GM21447 (cell line): ENCODE data around the gene RLN3.
"Not testable (repeated sequence)": the region's sequence is repeated elsewhere in the genome, so short reads cannot be mapped to it uniquely, and the experiment has no call there.

Experiments used
- ATAC-seq: cut with Tn5 transposase; IDR thresholded peaks from one replicate; pipeline ENCODE4 v1.9.1; 2021; ENCODE audit not compliant: unreplicated experiment

The RLN3 gene

DNA sequence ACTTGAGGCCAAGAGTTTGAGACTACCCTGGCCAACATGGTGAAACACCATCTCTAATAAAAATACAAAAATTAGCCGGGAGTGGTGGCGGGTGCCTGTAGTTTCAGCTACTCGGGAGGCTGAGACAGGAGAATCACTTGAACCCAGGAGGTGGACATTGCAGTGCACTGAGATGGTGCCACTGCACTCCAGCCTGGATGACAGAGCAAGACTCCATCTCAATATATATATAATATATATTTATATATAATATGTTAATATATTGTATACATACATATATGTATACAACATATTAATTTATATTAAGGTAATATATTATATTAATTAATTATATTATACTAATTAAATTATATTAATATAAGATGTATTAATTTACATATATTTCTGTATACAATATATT is 8.2 kb upstream of the RLN3 start:
- ATAC-seq: not testable (repeated sequence)

DNA sequence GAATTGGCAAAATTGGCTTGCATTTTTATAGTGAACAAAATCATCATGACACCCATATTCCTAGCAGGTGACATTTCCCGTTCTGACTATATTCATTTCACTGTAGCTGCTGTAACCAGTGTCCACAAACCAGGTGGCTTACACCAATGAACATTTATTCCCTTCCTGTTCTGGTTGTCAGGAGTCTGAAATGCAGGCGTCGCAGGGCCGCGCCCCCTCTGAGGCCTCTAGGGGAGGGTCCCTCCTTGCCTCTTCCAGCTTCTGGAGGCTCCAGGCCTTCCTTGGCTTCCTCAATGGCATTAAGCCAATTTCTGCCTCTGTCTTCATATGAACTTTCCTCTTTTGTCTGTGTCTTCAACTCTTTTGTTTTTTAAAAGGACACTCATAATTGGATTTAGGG is 6.5 kb upstream of the RLN3 start:
- ATAC-seq: no peak

DNA sequence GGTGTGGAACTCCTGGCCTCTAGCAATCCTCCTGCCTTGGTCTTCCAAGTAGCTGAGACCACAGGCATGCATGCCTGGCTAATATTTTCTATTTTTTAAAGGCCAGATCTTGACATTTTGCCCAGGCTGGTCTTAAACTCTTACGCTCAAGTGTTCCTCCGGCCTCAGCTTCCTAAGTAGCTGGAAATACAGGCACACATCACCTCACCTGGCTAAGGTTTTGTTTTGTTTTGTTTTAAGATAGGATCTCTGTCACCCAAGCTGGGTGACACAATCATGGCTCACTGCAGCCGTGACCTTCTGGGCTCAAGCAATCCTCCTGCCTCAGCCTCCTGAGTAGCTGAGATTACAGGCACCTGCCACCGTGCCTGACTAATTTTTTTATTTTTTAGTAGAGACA is 5.5 kb upstream of the RLN3 start:
- ATAC-seq: no peak

DNA sequence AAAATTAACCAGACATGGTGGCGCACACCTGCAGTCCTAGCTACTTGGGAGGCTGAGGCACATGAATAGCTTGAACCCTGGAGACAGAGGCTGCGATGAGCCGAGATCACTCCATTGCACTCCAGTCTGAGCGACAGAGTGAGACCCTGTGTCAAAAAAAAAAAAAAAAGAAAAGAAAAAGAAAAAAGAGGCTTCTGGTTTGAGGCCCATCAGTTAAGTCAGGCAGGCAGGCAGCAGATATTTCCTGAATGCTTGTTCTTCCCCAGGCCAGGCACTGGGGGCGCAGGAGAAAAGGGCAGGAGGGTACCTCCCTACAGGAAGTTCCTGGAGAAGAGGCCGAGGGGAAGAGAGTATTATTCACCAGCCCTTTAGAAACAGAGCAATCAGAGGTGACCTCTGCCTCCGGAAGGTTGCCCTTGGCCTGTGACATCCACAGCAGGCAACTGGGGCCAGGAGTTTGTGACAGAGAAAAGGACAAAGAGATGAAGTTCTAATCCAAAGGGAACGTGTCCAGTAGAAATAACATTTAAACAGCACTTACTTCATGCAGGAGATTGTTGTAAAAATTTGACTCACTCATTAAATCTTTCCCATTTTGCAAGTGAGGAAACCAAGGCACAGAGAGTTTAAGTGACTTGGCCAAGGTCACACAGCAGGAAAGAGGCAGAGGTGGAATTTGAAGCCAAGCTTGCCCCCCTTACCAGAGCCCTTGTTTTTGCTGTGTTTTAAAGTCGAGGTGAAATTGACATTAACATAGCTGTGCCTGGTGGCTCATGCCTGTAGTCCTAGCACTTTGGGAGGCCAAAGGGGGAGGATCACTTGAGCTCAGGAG is 4.3 kb upstream of the RLN3 start:
- no peak for ATAC-seq

DNA sequence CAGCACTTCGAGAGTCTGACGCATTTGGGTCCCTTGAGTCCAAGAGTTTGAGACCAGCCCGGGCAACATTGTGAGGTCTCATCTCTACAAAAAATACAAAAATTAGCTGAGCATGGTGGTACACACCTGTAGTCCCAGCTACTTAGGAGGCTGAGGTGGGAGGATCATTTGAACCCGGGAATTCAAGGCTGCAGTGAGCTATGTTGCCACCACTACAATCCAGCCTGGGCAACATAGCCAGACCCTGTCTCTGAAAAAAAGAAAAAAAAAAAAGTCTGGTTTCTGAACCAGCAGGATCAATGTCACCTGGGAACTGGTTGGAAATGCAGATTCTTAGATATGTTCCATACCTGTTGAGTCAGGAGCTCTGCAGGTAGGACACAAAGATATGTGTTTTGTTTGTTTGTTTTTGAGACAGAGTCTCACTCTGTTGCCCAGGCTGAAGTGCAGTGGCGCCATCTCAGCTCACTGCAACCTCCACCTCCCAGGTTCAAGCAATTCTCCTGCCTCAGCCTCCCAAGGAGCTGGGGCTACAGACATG is 1.2 kb upstream of the RLN3 start:
- ATAC-seq: not testable (repeated sequence)

DNA sequence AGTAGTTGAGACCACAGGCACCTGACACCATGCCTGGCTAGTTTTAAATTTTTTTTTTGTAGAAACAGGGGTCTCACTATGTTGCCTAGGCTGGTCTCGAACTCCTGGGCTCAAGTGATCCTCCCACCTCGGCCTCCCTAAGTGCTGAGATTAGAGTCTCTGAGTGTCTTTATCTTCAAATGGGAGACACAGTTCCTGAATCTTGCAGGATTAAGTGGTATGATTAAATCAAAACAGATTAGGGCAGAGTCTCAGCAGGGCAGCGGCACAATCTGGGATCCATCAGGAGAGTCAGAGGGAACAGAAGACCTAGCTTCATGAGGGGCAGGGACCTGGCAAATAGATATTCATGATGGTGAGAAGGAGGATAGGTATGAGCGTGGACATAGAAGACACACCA is 953 bp downstream of the RLN3 start:
- ATAC-seq: no peak

DNA sequence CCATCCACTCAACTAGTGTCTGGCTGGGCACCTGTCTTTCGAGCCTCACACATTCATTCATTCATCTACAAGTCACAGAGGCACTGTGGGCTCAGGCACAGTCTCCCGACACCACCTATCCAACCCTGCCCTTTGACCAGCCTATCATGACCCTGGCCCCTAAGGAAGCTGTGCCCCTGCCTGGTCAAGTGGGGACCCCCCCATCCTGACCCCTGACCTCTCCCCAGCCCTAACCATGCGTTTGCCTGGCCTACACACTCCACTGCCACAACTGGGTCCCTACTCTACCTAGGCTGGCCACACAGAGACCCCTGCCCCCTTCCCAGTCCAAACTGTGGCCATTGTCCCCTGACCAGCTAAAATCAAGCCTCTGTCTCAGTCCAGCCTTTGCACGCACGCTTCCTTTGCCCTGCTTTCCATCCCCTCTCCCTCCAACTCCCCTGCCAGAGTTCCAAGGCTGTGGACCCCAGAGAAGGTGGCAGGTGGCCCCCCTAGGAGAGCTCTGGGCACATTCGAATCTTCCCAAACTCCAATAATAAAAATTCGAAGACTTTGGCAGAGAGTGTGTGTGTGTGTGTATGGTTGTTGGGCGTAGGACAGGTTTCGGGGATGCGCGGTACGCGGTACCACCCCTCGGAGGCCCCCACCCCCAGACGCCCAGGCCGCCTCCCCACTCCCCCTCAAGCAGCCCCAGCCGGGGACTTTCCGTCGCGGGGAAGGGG is 3.2 kb downstream of the RLN3 start:
- ATAC-seq: no peak

DNA sequence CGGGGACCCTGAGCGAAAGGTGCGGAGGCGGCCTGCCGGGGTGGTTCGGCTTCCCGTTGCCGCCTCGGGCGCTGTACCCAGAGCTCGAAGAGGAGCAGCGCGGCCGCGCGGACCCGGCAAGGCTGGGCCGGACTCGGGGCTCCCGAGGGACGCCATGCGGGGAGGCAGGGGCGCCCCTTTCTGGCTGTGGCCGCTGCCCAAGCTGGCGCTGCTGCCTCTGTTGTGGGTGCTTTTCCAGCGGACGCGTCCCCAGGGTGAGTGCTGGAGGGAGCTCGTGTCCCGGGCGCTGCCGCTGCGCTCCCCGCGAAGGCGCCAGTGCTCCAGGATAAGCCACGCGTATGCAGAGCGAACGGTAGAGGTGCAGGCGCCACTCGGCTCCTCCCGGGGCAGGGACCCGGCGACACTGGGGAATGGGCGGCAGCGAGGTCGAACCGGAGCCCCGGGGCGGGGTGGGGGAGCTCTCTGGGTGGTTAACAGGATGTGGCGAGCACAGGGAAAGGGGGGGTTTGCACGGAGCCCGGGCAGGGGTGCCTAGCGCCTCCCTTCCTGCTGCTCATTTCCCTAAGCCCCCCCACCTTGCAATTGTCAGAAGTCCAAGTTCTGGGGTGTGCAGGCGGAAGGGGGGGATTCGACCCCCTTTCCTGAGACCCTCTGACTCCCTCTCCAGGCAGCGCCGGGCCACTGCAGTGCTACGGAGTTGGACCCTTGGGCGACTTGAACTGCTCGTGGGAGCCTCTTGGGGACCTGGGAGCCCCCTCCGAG is 4.0 kb downstream of the RLN3 start, which contains the start of gene IL27RA:
Gene IL27RA, plus strand, starts transcription at position 44 of the 762 bp plus-strand sequence. Its CDS starts 111 bp downstream, at position 155.
- peak; percentile 51 for ATAC-seq

DNA sequence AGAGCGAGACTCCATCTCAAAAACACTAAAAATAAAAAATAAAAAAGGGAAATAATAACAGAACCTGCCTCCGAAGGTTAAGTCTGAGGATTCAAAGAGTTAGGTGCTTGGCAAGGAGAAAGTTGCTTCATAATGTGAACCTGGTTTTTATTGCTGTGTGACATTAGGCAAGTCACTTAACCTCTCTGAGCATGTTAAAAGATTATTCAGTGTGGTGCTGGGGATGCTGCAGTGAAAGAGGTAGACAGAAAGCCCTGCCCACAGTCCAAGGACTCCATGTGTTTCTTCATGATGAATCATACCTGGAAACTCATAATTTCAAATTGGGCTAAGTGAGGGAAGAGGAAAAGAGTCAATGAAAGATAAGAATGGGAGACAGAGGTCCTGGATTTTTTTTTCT is 6.0 kb downstream of the RLN3 start:
- no peak for ATAC-seq

DNA sequence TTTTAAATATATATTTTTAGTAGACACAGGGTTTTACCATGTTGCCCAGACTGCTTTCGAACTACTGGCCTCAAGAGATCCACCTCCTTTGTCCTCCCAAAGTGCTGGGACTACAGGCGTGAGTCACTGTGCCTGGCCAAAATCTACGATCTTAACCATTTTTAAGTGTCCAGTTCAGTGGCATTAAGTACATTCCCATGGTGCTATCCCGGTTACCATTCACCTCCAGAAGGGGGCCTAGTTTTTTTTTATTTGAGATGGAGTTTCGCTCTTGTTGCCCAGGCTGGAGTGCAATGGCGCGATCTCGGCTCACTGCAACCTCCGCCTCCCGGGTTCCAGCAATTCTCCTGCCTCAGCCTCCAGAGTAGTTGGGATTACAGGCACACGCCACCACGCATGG is 7.2 kb downstream of the RLN3 start:
- not testable (repeated sequence) for ATAC-seq

DNA sequence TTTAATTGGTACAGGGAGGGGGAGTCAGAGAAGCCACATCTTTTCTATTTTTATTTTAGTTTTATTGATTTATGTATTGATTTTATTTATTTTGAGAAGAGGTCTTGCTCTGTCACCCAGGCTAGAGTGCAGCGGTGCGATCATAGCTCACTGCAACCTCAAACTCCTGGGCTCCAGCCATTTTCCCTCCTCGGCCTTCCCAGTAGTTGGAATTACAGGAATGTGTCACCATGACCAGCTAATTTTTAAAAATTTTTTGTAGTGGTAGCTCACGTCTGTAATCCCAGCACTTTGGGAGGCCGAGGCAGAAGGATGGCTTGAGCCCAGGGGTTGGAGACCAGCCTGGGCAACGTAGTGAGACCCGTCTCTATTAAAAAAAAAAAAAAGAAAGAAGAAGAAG is 7.8 kb downstream of the RLN3 start:
- ATAC-seq: no peak

DNA sequence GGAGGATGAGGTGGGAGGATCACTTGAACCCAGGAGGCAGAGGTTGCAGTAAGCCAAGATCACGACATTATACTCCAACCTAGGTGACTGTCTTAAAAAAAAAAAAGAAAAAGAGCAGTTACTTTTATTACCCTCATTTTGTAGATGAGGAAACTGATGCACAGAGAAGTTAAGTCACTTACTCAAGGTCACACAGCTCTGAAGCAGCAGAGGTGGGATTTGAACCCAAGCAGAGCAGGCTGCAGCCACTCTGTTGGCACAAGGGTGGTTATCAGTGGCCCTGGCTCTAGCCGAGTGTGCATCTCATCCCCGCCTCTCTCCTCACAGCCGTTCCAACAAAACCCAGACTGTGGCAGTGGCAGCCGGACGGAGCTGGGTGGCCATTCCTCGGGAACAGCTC is 11.2 kb downstream of the RLN3 start:
- ATAC-seq: no peak

DNA sequence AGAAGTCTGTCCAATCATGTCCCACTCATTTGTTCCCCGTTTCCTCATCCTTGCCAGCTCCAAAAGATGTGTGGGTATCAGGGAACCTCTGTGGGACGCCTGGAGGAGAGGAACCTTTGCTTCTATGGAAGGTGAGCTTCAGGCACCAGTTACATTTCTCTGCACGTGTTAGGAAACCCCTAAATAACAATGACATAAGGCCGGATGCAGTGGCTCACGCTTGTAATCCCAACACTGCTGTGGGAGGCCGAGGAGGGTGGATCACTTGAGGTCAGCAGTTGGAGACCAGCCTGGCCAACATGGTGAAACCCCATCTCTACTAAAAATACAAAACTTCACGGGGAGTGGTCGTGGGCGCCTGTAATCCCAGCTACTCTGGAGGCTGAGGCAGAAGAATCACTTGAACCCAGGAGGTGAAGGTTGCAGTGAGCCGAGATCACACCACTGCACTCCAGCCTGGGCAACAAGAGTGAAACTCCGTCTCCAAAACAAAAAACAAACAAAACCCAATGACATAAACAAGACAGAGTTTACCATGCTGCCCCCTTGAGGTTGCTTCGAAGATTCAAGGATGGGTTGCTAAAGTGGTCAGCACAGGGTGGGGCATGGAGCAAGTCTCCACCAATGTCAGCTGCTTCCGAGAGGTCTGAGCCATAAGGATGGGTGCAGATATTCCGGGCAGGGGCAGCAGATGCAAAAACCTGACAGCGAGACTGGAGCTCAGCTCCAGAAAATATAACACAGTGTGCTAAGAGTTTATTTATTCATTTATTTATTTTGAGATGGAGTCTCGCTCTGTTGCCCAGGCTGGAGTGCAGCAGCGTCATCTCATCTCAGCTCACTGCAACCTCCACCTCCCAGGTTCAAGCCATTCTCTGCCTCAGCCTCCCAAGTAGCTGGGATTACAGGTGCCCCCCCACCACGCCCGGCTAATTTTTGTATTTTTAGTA is 15.0 kb downstream of the RLN3 start:
- ATAC-seq: not testable (repeated sequence)

DNA sequence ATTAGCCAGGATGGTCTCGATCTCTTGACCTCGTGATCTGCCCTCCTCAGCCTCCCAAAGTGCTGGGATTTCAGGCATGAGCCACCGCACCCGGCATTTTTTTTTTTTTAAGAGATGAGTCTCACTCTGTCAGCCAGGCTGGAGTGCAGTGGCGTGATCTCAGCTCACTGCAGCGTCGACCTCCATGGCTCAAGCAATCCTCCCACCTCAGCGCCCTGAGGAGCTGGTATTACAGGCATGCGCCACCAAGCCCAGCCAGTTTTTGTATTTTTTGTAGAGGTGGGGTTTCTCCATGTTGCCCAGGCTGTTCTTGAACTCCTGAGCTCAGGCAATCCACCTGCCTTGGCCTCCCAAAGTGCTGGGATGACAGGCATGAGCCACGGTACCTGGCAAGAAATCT is 19.9 kb downstream of the RLN3 start:
- not testable (repeated sequence) for ATAC-seq

DNA sequence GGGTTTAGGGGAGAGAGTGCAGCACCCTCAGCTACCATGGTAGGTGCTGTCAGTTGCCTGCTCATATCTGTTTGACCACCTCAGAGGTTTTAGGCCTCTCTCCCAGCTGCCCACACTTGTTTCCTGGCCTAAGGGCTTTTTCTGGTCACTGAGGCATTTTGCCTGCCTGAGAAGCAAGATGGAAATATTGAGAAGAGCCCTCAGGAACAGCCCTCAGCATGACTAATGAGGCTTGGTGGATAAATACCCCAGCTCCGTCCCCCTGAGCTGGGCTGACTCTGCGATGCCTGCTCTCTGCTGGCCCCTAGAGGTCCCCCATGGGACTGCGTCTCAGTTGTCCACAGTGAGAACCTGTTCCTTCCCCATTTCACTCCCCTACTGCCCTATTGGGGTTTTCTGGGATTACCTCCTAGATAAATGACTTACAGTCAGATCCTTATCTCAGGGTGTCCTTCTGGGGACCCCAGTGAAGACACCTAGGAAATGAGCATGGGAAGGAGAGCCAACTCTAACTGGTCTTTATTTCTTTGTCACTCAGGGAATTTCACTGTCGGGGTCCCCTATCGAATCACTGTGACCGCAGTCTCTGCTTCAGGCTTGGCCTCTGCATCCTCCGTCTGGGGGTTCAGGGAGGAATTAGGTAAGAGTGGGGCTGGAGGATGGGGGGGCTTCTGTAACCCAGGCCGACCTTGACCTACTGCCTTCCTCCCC is 20.6 kb downstream of the RLN3 start:
- ATAC-seq: no peak

DNA sequence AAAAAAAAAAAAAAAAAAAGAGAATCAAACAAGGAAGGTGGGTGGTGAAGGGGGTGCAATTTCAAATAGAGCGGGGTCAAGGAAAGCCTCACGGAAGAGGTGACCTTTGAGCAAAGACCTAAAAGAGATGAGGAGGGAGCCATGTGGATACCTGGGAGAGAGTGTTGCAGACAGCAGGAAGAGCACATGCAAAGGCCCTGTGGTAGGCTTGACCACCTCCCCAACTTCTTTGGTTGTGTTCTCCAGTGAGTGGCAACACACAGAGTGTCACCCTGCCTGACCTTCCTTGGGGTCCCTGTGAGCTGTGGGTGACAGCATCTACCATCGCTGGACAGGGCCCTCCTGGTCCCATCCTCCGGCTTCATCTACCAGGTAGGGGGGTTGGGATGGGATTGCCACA is 22.6 kb downstream of the RLN3 start:
- no peak for ATAC-seq

DNA sequence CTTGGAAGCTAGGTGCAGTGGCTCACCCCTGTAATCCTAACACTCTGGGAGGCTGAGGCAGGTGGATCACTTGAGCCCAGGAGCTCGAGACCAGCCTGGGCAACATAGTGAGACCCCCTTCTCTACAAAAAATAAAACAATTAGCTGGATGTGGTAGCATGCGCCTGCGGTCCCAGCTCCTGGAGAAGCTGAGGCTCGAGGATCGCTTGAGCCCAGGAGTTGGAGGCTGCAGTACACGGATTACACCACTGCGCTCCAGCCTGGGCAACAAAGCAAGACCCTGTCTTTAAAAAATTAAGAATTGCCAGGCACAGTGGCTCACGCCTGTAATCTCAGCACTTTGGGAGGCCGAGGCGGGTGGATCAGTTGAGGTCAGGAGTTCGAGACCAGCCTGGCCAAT is 23.0 kb downstream of the RLN3 start:
- not testable (repeated sequence) for ATAC-seq

DNA sequence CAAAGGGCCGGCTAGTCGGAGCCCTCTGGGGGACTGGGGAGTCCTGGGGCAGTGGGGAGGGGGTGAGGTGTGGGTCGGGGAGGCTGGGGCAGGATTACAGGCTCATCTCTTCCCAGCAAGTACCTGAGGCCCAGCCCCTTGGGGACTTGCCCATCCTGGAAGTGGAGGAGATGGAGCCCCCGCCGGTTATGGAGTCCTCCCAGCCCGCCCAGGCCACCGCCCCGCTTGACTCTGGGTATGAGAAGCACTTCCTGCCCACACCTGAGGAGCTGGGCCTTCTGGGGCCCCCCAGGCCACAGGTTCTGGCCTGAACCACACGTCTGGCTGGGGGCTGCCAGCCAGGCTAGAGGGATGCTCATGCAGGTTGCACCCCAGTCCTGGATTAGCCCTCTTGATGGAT is 24.0 kb downstream of the RLN3 start:
- ATAC-seq: no peak

DNA sequence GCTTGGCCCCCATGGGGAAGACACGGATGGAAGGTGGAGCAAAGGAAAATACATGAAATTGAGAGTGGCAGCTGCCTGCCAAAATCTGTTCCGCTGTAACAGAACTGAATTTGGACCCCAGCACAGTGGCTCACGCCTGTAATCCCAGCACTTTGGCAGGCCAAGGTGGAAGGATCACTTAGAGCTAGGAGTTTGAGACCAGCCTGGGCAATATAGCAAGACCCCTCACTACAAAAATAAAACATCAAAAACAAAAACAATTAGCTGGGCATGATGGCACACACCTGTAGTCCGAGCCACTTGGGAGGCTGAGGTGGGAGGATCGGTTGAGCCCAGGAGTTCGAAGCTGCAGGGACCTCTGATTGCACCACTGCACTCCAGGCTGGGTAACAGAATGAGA is 24.5 kb downstream of the RLN3 start:
- ATAC-seq: no peak

DNA sequence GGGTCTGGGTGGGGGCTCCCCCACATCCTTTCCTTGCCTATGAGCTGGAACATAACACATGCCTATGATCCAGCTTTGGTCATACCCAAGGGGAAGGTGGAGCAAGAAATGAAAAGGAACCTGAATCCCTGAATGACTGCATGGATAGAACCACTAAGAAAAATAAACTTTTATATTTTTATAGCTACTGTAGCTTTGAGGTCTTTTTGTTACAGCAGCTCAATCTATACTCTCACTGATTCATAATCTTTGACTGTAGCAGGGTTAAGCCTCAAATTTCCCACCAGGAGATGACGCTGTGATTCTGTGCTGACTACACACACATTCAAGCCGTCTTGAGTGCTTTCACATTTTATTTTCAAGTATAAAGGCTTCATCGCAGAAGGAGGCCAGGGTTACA is 25.1 kb downstream of the RLN3 start:
- no peak for ATAC-seq
